Naive B cell (primary cell): Measurements from ENCODE around the gene SIL1. TPM values are rescaled to one million over a fixed set of nuclear protein-coding genes. Genes with fewer than 3 reads are reported as not detected.

Experiments used
- ATAC-seq, 2 donors: fragments of 150-1000 bp; cut with Tn5 transposase; 2 replicates each; pipeline ENCODE4 v1.10.0; 2021; ENCODE audit warnings: low read depth in 2 of 2, mild to moderate bottlenecking in 2 of 2, moderate library complexity in 2 of 2
- DNase-seq: peaks from one replicate; pipeline ENCODE4 v3.0.0; 2022
- H3K27ac Mint-ChIP-seq, 6 donors: one replicate each; pipeline ENCODE4 v1.8.0; 2020 to 2022; ENCODE audit warnings: mild to moderate bottlenecking in 6 of 6, mixed read lengths in 6 of 6, moderate library complexity in 5 of 6, inconsistent platforms in 2 of 6
- H3K27me3 Mint-ChIP-seq, 3 donors: one replicate each; pipeline ENCODE4 v1.8.0; 2021 to 2022; ENCODE audit warnings: mixed read lengths in 3 of 3, mild to moderate bottlenecking in 1 of 3
- H3K36me3 Mint-ChIP-seq, 2 donors: one replicate each; pipeline ENCODE4 v1.8.0; 2020 to 2022; ENCODE audit warnings: mixed read lengths in 2 of 2, inconsistent platforms in 1 of 2, mild to moderate bottlenecking in 1 of 2
- H3K4me1 Mint-ChIP-seq, 3 donors: one replicate each; pipeline ENCODE4 v1.8.0; 2020 to 2022; ENCODE audit warnings: mixed read lengths in 3 of 3, inconsistent platforms in 1 of 3, mild to moderate bottlenecking in 1 of 3, moderate library complexity in 1 of 3
- H3K4me3 Mint-ChIP-seq, 8 donors: one replicate each; pipeline ENCODE4 v1.8.0; 2020 to 2022; ENCODE audit warnings: mild to moderate bottlenecking in 8 of 8, mixed read lengths in 8 of 8, moderate library complexity in 8 of 8, inconsistent platforms in 2 of 8
- H3K9me3 Mint-ChIP-seq, 7 donors: one replicate each; pipeline ENCODE4 v1.8.0; 2020 to 2022; ENCODE audit warnings: mixed read lengths in 7 of 7, mild to moderate bottlenecking in 5 of 7, inconsistent platforms in 2 of 7, moderate library complexity in 1 of 7
- polyA plus RNA-seq, 6 donors: library from polyadenylated mRNA; unstranded; fragments of 300-500 nt; fragmentation: Illumina TruSeq; gene quantifications; one replicate each; pipeline ENCODE4 v1.2.3, GENCODE V29; 2021; ENCODE audit warnings: low read depth in 6 of 6

The SIL1 gene
- polyA plus RNA-seq, 6 donors from 2014 or later, result 9.1 to 18.7 (median 13.6) TPM

DNA sequence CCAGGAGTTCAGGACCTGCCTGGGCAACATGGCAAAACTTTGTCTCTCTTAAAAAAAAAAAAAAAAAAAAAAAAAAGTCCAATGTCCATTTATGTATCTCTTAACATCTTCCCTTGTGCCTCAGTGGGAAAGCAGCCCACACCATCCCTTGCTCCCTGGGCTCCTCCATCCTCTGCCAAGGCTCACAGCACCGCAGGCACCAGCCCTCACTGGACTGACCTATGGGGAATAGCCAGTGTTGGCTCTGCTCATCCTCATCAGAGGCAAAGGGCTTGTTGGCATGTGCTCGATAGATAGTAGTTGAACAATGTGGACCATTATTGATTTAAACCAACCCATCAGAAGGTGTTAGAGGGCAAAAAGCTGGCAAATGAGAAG lies 261.2 kb downstream of the SIL1 start:
- Mint-ChIP-seq H3K4me3 (no peak overlapping the region), H3K4me1 (peaks cover 0 to 4% (median 4%) of the 10 kb centered on the region in 3 donors), H3K9me3 (no peaks in the 10 kb centered on the region), H3K27ac (no peak overlapping the region), H3K27me3 (no peaks in the 10 kb centered on the region), H3K36me3 (peaks cover 14 to 24% of the 10 kb centered on the region in 2 donors)
- ATAC-seq, result no peak
- DNase-seq, result no peak

DNA sequence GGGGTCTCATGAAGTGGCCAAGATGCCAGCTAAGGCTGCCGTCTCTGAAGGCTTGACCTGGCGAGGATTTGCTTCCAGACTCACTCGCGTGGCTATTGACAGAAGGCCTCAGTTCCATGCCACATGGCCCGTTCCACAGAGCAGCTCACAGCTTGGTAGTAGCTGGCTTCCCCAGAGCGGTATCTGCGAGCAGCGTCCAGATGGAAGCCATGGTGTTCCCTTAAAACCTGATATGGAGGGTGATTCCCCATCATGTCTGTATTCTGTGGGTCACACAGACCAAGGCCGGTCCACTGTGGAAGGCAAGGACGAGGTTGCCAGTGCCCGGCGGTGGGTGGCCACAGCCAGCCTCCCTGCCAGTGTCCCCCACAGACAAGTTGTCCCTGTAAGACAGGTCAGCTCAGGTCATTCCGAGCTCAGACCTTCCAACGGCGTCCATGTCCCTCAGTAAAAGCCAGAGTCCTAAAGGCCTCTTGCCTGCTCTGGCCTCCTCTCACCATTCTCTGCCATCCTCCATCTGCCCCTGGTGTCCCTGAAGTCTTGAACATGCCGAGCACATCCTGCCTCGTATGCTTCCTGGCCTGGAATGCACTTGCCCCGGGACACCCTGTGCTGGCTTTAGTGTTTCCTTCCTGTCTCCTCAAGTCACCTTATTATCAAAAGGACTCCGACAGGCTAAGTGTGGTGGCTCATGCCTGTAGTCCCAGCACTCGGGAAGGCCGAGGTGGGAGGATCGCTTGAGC lies 261.8 kb downstream of the SIL1 start:
- H3K9me3 Mint-ChIP-seq, result no peaks in the 10 kb centered on the region
- no peaks in the 10 kb centered on the region for H3K27me3 Mint-ChIP-seq
- ATAC-seq (no peak), DNase-seq (no peak)
- H3K36me3 Mint-ChIP-seq, result peaks cover 19 to 29% of the 10 kb centered on the region in 2 donors
- no peak overlapping the region for H3K4me3 Mint-ChIP-seq
- H3K4me1 Mint-ChIP-seq, result peaks cover 0 to 4% (median 4%) of the 10 kb centered on the region in 3 donors
- H3K27ac Mint-ChIP-seq, result no peak overlapping the region

DNA sequence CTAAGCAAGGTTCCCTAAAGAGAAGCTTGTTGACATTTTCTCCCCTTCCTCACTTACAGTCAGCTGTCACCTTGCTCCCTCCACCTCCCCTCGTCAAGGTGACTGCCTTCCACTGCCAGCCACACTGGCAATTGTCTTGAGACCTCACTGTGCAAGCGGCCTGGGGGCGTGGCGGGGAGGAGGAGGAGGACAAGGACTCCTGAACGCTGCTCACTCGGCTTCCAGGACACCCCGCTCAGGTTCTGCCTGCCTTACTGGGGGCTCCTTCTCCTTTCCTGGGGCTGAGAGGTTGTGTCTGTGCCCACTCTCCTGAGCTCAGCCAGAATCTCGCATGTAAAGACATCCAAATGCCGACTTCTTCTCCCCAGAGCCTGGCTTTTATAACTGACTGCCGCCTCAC lies 262.7 kb downstream of the SIL1 start:
- no peaks in the 10 kb centered on the region for H3K27me3 Mint-ChIP-seq
- peak overlapping the region in 2 of 8 donors; percentile 16 to 21 for H3K4me3 Mint-ChIP-seq
- H3K36me3 Mint-ChIP-seq, result peaks cover 28 to 30% of the 10 kb centered on the region in 2 donors
- no peaks in the 10 kb centered on the region for H3K9me3 Mint-ChIP-seq
- peaks cover 0 to 4% (median 4%) of the 10 kb centered on the region in 3 donors for H3K4me1 Mint-ChIP-seq
- ATAC-seq, result no peak
- no peak overlapping the region for H3K27ac Mint-ChIP-seq
- DNase-seq, result no peak

DNA sequence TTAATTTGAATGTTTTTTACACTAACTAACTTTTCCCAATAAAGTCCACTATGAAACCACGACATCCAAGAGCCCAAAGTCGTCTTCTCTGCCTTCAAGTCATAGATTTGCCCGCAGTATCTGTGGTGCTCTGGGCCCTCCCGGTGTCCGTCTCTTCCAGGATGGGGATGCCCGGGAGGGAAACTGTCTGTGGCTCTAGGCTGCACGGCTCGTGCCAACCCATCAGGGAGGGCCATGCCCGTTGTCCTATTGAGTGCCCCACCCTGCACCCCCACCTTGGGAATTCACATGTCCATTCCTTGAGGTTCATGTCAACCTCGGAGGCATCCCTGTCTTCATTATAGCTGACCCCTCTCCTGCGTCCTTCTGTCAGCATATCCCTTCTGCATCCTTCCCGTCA lies 263.2 kb downstream of the SIL1 start:
- H3K27me3 Mint-ChIP-seq, result no peaks in the 10 kb centered on the region
- H3K27ac Mint-ChIP-seq, result no peak overlapping the region
- H3K36me3 Mint-ChIP-seq, result peaks cover 28 to 33% of the 10 kb centered on the region in 2 donors
- DNase-seq, result no peak
- H3K9me3 Mint-ChIP-seq, result no peaks in the 10 kb centered on the region
- no peak for ATAC-seq
- H3K4me3 Mint-ChIP-seq, result peak overlapping the region in 2 of 8 donors; percentile 16 to 21
- H3K4me1 Mint-ChIP-seq, result peaks cover 0 to 4% (median 4%) of the 10 kb centered on the region in 3 donors

DNA sequence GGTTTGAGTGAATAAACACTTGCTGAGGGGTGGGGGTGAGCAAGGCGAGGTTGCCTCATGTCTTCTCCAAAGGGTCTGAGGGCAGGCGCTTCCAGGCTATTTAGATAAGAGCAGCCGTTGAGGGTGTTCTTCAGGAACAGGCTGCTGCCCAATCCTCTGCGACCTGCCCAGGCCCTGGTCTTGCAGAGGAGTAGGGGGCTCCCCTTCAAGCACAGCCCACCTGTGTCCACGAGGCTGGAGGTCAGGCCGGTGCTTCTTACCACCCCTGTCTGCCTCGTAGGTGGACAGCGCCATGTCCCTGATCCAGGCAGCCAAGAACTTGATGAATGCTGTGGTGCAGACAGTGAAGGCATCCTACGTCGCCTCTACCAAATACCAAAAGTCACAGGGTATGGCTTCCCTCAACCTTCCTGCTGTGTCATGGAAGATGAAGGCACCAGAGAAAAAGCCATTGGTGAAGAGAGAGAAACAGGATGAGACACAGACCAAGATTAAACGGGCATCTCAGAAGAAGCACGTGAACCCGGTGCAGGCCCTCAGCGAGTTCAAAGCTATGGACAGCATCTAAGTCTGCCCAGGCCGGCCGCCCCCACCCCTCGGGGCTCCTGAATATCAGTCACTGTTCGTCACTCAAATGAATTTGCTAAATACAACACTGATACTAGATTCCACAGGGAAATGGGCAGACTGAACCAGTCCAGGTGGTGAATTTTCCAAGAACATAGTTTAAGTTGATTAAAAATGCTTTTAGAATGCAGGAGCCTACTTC lies 264.5 kb downstream of the SIL1 start:
- Mint-ChIP-seq H3K36me3 (peaks cover 28 to 39% of the 10 kb centered on the region in 2 donors), H3K4me3 (no peak overlapping the region), H3K9me3 (no peaks in the 10 kb centered on the region), H3K27me3 (no peaks in the 10 kb centered on the region), H3K4me1 (peaks cover 0 to 4% (median 4%) of the 10 kb centered on the region in 3 donors), H3K27ac (peak overlapping the region in 1 of 6 donors; percentile 7)
- DNase-seq, result no peak
- ATAC-seq, result no peak

DNA sequence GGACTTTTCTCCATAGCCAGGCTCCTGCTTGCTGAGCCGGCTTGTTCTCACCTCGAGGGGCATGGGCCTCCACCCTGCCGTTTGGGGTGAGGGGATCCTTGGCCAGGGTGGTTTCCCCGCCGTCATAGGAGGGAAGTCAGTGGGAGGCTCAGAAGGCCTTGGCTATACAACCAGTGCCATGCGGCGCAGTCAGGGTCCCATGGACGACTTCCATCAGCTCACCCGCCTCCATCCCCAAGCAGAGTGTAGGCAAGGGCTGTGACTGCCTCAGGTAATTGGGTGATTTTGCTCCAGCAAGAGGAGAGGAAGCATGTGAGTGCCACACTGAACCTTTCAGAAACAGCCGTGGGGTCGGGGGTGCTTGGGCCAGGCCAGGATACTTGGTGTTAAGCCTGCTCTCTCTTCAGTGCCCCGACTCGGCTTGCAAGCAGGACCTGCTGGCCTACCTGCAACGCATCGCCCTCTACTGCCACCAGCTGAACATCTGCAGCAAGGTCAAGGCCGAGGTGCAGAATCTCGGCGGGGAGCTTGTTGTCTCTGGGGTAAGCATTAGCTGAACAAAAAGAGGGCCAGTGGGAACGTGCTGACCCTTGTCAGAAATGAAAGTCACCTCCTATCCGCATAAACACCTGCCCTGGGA lies 265.9 kb downstream of the SIL1 start:
- no peaks in the 10 kb centered on the region for H3K4me1 Mint-ChIP-seq
- no peak overlapping the region for H3K27ac Mint-ChIP-seq

DNA sequence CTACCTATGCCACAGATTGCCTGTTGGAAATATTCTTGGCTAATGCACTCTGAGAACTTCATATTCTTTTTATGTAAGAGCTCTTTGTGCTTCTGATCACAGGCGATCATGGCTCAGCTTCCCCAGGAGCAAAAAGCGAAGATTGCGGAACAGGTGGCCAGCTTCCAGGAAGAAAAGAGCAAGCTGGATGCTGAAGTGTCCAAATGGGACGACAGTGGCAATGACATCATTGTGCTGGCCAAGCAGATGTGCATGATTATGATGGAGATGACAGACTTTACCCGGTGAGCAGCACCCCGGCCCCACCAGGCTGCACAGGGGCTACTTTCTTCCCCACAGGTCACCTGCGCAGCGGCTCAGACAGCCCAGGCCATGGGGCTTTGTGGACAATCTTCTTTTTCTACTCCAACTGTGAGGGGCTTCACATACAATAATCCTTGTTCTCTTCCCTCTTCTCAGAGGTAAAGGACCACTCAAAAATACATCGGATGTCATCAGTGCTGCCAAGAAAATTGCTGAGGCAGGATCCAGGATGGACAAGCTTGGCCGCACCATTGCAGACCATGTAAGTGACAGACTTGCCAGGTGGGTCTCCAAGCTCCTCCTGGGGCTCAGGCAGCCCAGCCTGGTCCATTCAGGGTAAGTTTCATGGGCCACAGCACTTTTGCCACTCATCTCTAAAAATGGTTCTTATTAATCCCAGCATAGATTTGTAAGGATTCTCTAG lies 267.6 kb downstream of the SIL1 start:
- no peak for ATAC-seq
- DNase-seq, result no peak
- Mint-ChIP-seq H3K27ac (peak overlapping the region in 1 of 6 donors; percentile 65), H3K4me3 (no peak overlapping the region), H3K36me3 (peaks cover 42 to 52% of the 10 kb centered on the region in 2 donors), H3K27me3 (no peaks in the 10 kb centered on the region), H3K9me3 (no peaks in the 10 kb centered on the region), H3K4me1 (peaks cover 0 to 5% (median 0%) of the 10 kb centered on the region in 3 donors)

More for the DNA sequence above, 265.9 kb downstream of the SIL1 start:
- ATAC-seq, result no peak
- H3K27me3 Mint-ChIP-seq, result no peaks in the 10 kb centered on the region
- H3K4me3 Mint-ChIP-seq, result no peak overlapping the region
- no peak for DNase-seq
- H3K9me3 Mint-ChIP-seq, result no peaks in the 10 kb centered on the region
- peaks cover 28 to 45% of the 10 kb centered on the region in 2 donors for H3K36me3 Mint-ChIP-seq

DNA sequence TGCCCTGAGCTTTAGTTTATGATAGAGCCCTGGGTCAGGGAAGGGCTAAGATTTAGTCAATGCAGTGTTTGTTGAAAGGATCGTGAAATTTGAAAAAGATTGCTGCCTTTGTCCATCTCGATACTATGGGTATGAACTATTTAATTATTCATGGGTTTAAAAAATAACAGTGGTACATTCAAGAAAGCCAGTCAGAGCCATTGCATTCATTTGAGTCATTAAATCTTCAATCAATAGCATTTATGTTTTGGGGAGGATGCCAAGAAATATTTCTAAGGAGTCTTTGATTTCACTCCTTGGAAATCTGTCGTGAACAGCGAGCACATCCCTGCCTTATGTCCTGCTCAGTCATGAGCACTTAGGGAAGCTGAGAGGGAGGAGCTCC lies 268.6 kb downstream of the SIL1 start:
- peaks cover 0 to 5% (median 0%) of the 10 kb centered on the region in 3 donors for H3K4me1 Mint-ChIP-seq

DNA sequence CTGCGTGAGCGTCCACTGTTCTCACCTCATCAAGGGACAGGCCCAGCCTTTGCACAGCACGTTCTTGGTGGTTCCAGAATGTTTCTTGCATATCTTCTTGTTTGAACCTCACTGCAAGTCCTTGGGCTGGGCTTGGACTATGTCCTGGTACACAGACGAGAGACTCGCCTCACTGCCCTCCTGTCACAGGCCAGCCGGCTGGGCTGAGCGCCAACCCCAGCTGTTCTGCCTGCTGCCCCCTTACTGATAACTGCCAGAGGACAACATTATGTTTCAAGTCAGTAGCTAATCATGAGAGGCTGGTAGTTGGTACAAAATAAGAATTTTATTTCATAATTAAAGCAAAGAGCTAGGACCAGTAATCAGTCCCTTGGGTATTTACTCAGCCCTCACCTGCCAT lies 270.2 kb downstream of the SIL1 start:
- ATAC-seq, result no peak
- Mint-ChIP-seq H3K4me3 (no peak overlapping the region), H3K9me3 (no peaks in the 10 kb centered on the region), H3K4me1 (peaks cover 0 to 5% (median 0%) of the 10 kb centered on the region in 3 donors), H3K27ac (peak overlapping the region in 1 of 6 donors; percentile 47), H3K27me3 (no peaks in the 10 kb centered on the region), H3K36me3 (peaks cover 35 to 44% of the 10 kb centered on the region in 2 donors)
- no peak for DNase-seq

More for the DNA sequence above, 268.6 kb downstream of the SIL1 start:
- H3K4me3 Mint-ChIP-seq, result no peak overlapping the region
- peaks cover 42 to 49% of the 10 kb centered on the region in 2 donors for H3K36me3 Mint-ChIP-seq
- H3K27me3 Mint-ChIP-seq, result no peaks in the 10 kb centered on the region
- DNase-seq, result no peak
- no peak overlapping the region for H3K27ac Mint-ChIP-seq
- ATAC-seq, result no peak
- no peaks in the 10 kb centered on the region for H3K9me3 Mint-ChIP-seq

DNA sequence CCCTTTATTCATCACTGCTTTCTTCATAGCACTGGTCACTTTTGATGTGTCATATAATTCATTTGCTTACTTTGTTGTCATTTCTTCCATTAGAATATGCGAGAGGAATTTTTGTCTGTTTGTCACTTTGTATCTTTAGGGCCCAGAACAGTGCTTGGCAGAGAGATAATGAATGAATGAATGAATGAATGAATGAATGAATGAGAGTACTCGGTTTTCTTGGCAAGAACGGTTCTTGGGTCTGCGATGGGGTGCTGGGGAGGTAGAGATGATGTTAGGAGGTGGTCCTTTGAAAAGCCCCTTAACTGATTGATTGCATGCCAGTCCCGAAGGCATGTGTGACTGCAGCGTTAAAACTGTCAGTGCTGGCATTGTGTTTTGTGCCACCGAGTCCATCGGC lies 270.6 kb downstream of the SIL1 start:
- Mint-ChIP-seq H3K9me3 (no peaks in the 10 kb centered on the region), H3K4me3 (no peak overlapping the region), H3K36me3 (peaks cover 32 to 40% of the 10 kb centered on the region in 2 donors), H3K27me3 (no peaks in the 10 kb centered on the region), H3K4me1 (peaks cover 0 to 5% (median 0%) of the 10 kb centered on the region in 3 donors), H3K27ac (peak overlapping the region in 2 of 6 donors; percentile 49 to 59)
- no peak for DNase-seq
- no peak for ATAC-seq

DNA sequence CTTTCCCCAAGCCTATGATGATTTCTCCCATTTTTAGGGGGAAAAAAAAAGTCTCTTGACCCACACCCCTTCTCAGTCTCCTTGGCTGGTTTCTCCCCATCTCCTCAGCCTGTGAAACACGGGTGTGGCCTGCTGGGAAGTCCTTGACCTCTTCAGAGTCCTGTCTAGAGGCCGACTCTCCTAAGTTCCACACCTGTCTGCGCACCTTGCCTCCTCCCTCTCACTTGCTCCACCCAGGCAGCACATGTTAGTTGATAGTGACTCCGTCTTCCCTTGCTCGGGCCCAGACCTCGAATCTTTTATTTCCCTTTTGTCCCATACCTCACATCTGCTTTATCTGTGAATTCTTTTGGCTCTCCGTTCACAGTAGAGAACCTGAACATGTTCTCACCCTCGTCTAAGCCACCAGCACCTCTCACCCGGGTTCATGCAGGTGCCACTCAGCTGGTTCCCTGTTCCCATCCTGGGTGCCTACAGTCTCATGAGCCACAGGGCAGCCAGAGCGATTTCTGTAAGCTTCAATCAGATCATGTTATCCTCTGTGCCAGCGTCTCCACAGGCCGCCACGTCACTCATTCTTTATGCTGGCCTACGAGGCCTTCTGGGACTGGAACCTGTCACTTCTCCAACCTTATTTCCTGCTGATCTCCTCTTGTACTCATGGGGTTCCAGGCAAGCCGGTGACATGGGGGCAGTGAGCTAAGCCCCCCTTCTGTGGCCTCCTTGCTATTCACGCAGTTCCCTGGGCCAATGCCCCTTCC lies 271.3 kb downstream of the SIL1 start:
- no peak for DNase-seq
- H3K4me3 Mint-ChIP-seq, result peak overlapping the region in 1 of 8 donors; percentile 7
- no peak for ATAC-seq
- peaks cover 0 to 5% (median 0%) of the 10 kb centered on the region in 3 donors for H3K4me1 Mint-ChIP-seq
- no peaks in the 10 kb centered on the region for H3K27me3 Mint-ChIP-seq
- H3K9me3 Mint-ChIP-seq, result no peaks in the 10 kb centered on the region
- peak overlapping the region in 3 of 6 donors; percentile 43 to 83 (median 78) for H3K27ac Mint-ChIP-seq
- peaks cover 28 to 36% of the 10 kb centered on the region in 2 donors for H3K36me3 Mint-ChIP-seq

DNA sequence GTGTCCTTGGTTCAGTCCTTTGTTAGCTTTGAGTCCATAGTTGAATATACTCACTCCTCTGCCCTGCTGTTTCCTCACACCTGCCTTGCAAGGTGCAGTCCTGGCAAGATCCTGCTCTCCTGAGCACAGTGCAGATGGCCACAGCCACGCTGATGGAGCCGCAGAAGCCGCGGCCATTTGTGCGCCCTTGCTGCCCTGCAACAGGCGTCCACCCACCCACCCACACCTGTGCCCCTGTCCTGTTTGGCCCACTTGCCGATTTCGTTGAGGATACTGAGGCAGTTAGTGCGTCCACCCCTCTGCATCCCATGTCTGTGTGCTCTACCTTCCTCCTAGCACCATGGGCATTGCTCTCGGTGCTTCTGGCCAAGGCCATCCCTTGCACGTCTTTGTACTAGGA lies 271.9 kb downstream of the SIL1 start:
- Mint-ChIP-seq H3K27ac (peak overlapping the region in 1 of 6 donors; percentile 63), H3K4me3 (no peak overlapping the region), H3K27me3 (no peaks in the 10 kb centered on the region), H3K36me3 (peaks cover 22 to 31% of the 10 kb centered on the region in 2 donors), H3K4me1 (peaks cover 0 to 5% (median 0%) of the 10 kb centered on the region in 3 donors), H3K9me3 (no peaks in the 10 kb centered on the region)
- DNase-seq (no peak), ATAC-seq (no peak)
